T-helper 22 cell (primary cell): ENCODE measurements around the gene DNER.
"Not testable (repeated sequence)": the region's sequence is repeated elsewhere in the genome, so short reads cannot be mapped to it uniquely, and the experiment has no call there.

Experiments used
- DNase-seq: peaks from one replicate; pipeline ENCODE4 v3.0.0-alpha.2; 2020; ENCODE audit warnings: low read depth

The DNER gene, protein sequence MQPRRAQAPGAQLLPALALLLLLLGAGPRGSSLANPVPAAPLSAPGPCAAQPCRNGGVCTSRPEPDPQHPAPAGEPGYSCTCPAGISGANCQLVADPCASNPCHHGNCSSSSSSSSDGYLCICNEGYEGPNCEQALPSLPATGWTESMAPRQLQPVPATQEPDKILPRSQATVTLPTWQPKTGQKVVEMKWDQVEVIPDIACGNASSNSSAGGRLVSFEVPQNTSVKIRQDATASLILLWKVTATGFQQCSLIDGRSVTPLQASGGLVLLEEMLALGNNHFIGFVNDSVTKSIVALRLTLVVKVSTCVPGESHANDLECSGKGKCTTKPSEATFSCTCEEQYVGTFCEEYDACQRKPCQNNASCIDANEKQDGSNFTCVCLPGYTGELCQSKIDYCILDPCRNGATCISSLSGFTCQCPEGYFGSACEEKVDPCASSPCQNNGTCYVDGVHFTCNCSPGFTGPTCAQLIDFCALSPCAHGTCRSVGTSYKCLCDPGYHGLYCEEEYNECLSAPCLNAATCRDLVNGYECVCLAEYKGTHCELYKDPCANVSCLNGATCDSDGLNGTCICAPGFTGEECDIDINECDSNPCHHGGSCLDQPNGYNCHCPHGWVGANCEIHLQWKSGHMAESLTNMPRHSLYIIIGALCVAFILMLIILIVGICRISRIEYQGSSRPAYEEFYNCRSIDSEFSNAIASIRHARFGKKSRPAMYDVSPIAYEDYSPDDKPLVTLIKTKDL

DNA sequence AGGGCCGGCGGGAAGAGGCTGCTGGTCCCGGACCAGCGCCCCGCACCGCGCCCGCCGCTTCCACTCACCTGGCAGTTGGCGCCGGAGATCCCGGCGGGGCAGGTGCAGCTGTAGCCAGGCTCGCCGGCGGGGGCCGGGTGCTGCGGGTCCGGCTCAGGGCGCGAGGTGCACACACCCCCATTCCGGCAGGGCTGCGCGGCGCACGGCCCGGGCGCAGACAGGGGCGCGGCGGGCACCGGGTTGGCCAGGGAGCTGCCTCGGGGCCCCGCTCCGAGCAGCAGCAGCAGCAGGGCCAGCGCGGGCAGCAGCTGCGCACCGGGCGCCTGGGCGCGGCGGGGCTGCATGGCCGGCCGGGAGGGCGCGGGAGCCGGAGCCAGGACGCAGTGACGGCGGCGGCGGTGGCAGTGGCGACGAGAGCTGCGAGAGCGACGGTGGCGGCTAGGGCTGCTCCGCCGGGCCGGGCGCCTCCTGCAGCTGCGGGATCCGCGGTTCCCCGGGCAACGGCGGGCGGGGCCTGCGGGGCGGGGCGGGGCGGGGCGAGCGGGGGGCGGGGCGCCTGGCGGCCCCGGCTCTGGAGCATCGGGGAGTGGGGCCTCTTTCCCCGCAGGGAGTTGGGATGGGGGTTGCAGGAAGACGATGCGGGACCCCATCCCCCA is at the start of gene DNER:
Gene DNER, minus strand, starts transcription at position 476 of the 656 bp plus-strand sequence. Its CDS starts 132 bp downstream, at position 344.
- no peak for DNase-seq

GRCh38 chr2:229761663-229762062 is 47.3 kb upstream of the DNER start:
- no peak for DNase-seq

DNA sequence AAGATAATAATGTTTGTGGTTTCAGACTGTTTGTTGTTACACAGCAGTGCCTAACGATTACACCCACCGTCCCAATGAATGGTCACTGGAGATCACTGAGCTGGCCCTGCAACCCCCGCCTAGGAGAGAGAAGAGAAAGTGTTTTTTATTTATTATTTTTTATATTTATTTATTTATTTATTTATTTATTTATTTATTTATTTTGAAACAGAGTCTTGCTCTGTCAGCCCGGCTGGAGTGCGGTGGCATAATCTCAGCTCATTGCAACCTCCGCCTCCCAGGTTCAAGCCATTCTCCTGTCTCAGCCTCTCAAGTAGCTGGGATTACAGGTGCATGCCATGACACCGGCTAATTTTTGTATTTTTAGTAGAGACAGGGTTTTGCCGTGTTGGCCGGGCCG is 43.1 kb upstream of the DNER start:
- not testable (repeated sequence) for DNase-seq

GRCh38 chr2:229752970-229753729 is 38.8 kb upstream of the DNER start:
- DNase-seq, result no peak

DNA sequence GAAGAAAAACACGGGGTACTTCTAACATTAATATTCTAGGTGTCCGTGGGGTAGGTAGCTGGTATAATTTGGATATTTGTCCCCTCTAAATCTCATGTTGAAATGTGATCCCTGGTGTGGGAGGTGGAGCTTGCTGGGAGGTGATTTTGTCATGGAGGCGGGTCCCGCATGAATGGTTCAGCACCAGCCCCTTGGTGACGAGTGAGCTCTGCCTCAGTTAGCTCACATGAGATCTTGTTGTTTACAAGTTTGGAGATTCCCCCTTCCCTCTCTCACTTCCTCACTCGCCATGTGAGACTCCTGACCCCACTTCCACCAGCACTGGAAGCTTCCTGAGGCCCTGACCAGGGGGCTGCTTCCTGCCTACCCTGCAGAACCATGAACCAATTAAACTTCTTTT is 35.4 kb upstream of the DNER start:
- no peak for DNase-seq

DNA sequence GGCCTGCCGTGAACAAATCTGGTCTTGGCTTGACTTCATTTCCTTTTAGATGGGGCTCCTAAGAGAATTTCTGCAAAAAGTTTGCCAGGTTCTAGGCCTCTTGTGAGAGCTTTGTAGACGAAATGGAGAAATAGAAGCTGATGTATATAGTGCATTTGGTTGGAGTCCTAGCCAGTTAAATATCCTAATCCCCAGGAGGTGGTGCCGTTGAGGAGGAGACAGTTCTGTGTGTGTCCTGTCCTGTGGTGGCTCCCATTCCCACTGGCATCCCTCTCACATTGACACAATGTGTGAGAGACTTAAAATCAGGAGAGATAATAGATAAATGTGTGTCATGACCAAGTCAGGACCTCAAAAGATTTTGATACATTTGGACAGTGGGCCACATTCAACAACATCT is 34.6 kb upstream of the DNER start:
- DNase-seq, result no peak

DNA sequence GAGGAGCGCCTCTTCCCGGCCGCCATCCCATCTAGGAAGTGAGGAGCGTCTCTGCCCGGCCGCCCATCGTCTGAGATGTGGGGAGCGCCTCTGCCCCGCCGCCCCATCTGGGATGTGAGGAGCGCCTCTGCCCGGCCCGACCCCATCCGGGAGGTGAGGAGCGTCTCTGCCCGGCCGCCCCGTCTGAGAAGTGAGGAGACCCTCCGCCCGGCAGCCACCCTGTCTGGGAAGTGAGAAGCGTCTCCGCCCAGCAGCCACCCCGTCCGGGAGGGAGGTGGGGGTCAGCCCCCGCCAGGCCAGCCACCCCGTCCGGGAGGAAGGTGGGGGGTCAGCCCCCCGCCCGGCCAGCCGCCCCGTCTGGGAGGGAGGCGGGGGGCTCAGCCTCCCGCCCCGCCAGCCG is 28.3 kb upstream of the DNER start:
- not testable (repeated sequence) for DNase-seq

DNA sequence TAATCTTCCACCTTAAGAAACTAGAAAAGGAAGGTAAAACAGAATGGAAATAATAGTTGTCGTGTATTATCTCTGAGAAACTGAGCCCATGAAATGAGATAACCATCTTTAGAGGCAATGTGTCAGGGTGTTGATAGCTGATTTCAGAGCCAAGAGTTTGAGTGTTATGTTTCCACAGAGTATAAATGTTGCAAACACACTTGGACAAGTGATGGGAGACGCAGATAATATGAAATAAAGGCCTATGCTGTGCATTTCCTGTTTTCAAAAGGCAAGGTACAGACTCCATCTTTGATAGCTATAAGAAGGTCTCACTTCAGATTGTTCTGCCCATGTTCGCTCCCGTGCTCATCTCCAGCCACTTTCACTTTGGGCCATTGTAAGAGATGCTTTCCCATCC is 25.9 kb upstream of the DNER start:
- no peak for DNase-seq

GRCh38 chr2:229738024-229738625 is 23.8 kb upstream of the DNER start:
- no peak for DNase-seq

- DNase-seq, result no peak
Observed at GRCh38 chr2:229734410-229734809, 20.1 kb upstream of the DNER start.

DNA sequence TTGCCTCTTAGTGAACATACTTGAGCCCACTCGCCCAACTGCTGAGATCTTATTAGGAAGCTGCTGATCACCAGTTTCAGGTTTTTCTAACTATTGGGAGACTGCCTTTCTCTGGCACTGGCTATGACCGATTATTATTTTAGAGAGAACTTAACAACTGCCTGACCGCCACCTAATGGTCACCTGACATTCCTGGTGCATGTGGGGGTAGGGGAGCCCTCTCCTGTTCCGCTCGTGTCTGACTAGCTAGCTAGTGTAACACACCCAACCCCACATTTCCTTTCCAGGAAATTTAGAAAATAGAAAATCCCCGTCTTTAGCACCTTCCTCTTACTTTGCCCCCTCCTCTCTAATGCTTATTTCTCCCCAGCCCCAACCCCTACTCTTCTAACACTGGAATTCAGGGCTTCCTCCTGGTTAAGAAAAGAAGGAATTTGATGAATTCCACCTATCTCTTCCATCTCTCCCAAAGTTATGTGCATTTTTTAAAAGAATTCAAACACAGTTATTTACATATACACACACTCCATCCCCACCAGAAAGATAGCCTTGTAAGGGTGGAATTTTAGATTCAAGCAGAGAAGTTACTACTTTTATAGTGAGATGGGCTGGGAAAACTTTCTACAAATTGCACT is 19.4 kb upstream of the DNER start:
- no peak for DNase-seq

- DNase-seq, result no peak
Observed at GRCh38 chr2:229732897-229733296, 18.5 kb upstream of the DNER start.

DNA sequence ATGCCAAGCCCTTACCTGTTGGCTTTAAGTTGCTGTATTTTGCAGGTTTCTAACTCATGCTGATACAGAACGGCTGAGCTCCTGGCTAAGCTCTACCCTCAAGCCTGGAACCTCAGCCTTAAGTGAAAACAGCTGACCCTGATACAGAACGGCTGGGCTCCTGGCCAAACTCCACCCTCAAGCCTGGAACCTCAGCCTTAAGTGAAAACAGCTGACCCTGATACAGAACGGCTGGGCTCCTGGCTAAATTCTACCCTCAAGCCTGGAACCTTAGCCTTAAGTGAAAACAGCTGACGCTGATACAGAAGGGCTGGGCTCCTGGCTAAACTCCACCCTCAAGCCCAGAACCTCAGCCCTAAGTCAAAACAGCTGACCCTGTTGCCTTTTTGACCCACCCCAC is 17.6 kb upstream of the DNER start:
- no peak for DNase-seq

DNA sequence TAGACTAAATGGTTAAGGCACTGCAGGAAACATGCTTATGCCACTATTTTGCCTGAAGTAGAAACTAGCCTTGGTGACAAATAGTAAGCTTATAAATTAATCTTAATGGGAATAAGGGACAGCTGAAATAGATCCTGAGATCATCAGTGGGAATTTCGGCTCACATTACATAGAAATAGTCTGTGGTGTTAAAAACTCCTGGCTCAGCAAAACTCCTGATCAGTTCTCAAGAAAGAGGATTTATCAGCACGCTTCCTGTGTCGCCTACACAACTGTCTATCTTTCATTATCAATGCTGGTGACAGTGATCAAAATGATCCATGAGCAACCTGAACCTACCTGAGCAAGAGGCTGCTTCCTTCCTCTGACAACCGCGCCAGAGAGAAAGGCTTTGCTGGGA is 17.0 kb upstream of the DNER start:
- no peak for DNase-seq

GRCh38 chr2:229728370-229728769 is 14.0 kb upstream of the DNER start:
- DNase-seq, result no peak

GRCh38 chr2:229726643-229727042 is 12.3 kb upstream of the DNER start:
- DNase-seq, result no peak

GRCh38 chr2:229725716-229726574 is 11.6 kb upstream of the DNER start:
- no peak for DNase-seq

DNA sequence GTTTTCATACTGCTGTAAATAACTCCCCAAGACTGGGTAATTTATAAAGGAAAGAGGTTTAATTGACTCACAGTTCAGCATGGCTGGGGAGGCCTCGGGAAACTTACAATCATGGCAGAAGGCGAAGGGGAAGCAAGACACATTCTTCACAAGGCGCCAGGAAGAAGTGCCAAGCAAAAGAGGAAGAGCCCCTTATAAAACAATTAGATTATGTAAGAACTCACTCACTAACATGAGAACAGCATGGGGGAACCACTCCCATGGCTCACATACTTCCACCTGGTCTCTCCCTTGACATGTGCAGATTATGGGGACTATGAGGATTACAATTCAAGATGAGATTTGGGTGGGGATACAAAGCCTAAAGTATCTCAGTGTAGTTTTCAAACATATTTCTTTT is 8.8 kb upstream of the DNER start:
- DNase-seq, result not testable (repeated sequence)

DNA sequence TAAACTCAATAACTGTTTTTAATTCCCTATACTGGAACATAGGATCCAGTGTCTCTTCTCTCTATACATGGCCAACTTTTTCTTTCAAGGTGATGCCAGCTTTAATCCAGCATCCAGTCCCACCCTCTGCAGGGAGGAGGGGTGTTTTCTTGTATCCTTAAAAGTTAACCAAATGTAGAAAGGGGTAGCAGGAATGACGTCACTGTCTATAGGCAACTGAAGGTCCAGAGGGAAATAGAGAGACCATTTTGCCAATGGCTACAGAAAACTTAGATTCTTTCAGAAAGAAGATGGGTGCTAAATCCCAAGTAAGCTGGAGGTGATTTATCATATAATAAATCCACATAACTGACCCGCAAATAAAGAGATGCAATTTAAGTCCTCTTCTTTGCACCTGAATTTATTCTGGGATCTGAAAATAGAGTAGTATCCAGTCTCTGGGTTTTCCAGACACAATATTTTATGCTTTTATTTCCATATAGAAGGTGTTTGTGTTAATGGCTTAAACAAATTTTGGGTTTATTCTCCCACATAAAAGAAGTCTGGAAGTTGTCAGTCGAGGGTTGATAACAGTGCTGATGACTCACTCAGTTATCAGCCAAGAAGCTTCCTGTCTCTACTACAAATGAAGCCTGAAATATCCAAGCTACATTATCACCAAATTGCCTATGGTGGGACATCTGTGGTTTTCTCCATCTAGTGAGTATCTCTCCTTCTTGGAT is 5.7 kb upstream of the DNER start:
- no peak for DNase-seq

DNA sequence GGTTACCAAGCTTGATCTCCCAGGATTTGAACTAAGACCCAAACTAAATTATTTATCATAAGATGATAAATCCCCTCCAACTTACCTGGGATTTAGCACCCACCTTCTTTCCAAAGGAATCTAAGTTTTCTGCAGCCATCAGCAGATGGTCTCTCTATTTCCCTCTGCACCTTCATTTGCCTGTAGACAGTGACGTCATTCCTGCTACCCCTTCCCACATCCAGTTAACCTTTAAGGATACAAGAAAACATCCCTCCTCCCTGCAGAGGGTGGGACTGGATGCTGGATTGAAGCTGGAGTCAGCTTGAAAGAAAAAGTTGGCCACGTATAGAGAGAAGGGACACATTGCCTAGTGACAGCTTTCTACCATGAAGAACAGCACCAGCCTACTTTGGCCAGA is 3.7 kb upstream of the DNER start:
- DNase-seq, result no peak
